GM19239 (cell line): ENCODE measurements around the gene SEMA3G.

Source experiments
- DNase-seq: peaks from one replicate; pipeline ENCODE4 v3.0.0; 2011; ENCODE audit warnings: low spot score; ENCODE audit not compliant: insufficient read length
- FAIRE-seq: peaks from 2 replicates; lab custom pipeline; 2011; peaks lifted over from hg19 to GRCh38; lab: Jason Lieb, UNC

The SEMA3G gene

DNA sequence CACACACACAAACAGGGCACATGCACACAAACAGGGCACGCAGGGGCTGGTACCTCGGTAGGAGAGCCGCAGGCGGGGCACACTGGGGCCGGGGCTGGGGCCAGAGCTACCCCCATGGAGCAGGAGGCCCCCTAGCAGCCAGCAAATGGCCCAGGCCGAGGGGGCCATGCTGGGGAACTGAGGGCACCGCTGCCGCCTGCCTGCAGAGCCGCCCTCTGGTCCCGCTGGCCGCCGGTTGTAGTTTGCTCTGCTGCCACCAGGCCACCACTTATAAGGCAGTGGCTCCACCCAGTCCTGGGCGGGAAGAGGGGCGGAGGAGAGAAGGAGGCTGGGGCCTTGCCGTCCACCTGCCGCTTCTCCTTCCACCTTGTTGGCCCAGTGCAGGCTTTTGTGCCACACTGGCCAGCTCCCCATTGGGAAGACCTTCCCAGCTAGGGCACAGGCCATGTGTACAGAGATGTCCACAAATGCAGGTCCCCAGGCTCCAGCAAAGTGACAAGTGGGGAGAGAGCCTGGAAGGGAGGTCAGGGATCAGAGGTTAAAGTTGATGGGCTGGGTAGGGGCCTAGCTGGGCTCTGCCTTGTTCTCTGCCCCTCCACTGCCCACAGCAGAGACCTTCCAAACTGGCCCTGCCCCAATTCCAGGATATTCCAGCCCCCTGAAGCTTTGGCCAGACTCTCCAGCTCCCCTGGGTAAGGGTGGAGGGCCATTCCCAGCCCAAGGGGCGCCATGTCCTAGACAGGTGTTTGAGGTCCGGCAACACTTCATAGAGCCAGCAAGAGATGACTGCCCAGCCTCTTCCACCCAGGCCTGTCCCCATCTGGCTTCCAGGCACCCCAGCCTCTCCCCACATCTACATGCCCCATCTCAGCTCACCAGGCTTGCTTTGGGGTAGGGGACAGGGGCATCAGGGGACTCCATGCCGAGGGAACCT is at the start of gene SEMA3G:
TSS of gene SEMA3G (minus strand) at position 244 of the 934 bp plus-strand sequence. CDS start at position 168, 76 bp downstream.
- peak; percentile 87 for FAIRE-seq
- peak; percentile 83 for DNase-seq

- no peak for DNase-seq
- no peak for FAIRE-seq
Measured at GRCh38 chr3:52494445-52494844, 49.5 kb upstream of the SEMA3G start.

DNA sequence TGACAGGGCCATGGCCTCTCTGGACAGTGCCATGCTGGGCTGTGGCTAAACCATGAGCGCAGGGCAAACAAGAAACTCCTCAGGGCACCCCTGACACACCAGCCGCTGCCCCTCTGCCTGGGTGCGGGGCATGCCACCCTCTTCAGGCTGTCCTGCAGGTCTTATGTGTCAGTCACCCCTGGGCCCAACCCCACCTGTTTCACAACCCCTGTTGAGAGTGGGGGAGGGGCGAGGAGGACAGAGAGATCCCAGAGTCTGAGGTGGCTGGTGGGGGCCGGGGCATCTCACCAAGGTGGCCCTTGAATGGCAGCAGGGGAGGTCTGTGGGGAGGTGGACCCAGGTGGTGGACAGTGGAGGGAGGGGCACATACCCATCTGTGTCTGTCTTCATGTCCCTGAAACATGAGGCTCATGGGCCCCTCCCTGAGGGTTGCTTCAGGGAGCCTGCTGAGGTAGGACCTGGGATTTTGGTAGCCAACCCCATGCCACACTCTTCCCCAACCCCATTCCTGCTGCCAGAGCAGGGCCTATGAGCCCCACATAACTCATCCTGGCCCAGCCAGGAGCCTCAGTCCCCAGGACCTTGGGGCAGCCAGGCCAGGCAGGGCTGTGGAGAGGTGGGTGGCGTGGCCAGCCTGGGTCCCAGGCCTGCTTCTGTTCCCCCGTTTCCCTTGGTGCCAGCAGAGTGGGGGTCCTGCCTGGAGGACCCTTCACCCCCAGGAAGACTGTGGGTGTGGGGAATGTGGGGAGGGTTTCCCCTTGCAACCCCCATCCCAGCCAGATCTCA is 48.5 kb upstream of the SEMA3G start:
- DNase-seq = no peak
- no peak for FAIRE-seq

DNA sequence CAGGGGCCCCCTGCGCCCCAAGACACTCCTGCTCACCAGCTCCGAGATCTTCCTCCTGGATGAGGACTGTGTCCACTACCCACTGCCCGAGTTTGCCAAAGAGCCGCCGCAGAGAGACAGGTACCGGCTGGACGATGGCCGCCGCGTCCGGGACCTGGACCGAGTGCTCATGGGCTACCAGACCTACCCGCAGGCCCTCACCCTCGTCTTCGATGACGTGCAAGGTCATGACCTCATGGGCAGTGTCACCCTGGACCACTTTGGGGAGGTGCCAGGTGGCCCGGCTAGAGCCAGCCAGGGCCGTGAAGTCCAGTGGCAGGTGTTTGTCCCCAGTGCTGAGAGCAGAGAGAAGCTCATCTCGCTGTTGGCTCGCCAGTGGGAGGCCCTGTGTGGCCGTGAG is 47.2 kb upstream of the SEMA3G start:
- no peak for DNase-seq
- FAIRE-seq = no peak

GRCh38 chr3:52490939-52491526 is 46.1 kb upstream of the SEMA3G start:
- FAIRE-seq (no peak), DNase-seq (no peak)

DNA sequence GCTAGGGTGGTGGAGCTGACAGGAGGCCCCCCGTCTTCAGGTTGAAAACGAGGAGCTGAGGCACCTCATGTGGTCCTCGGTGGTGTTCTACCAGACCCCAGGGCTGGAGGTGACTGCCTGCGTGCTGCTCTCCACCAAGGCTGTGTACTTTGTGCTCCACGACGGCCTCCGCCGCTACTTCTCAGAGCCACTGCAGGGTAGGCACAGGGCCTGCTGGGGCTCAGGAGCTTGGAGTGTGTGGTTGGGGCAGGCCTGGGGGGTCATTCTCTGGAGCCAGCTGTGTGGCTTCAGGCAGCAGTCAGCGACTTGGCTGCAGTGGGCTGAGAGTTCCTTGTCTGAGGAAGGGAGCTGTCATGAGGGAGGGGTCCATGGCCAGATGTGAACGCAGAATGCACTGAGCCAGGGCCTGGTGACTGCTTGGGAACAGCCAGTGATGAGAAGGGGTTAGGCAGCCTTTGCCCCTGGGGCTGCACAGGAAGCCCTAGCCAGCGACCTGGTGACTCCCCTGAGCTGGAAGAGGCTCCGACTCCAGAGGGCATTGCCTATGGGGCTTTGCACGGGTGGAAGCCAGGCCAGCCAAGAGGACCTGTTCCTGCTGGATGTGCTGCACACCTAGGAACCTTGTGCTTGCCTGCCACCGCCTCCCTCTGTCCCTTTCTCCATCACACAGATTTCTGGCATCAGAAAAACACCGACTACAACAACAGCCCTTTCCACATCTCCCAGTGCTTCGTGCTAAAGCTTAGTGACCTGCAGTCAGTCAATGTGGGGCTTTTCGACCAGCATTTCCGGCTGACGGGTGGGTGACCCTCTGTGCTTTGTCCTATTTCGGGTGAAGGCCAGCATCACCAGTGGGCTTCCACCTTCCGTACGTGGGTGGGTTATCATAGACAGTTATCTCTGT is 45.4 kb upstream of the SEMA3G start:
- FAIRE-seq (no peak), DNase-seq (no peak)

GRCh38 chr3:52489453-52489852 is 44.5 kb upstream of the SEMA3G start:
- DNase-seq = no peak
- FAIRE-seq = no peak

DNA sequence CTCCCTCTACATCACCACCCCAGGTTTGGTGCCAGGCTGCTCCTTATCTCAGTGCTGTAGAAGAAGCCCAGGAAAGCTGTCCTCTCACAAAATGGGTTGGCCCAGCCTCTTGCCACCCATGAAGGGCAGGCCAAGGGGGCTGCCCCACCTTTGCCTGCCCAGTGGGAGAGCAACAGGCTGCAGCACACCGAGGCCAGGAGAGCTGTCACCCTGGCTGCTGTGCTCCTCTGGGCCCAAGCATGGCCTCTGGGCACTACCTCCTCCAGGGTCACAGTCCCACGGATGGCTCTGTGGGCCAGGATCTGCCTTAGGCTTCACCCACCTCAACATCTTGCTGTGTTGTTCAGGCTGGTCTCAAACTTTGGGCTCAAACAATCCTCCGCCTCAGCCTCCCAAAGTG is 43.8 kb upstream of the SEMA3G start:
- DNase-seq = no peak
- no peak for FAIRE-seq

- FAIRE-seq (no peak), DNase-seq (no peak)
Measured at GRCh38 chr3:52487788-52488691, 43.1 kb upstream of the SEMA3G start.

- FAIRE-seq (no peak), DNase-seq (no peak)
Measured at GRCh38 chr3:52487050-52487787, 42.3 kb upstream of the SEMA3G start.

DNA sequence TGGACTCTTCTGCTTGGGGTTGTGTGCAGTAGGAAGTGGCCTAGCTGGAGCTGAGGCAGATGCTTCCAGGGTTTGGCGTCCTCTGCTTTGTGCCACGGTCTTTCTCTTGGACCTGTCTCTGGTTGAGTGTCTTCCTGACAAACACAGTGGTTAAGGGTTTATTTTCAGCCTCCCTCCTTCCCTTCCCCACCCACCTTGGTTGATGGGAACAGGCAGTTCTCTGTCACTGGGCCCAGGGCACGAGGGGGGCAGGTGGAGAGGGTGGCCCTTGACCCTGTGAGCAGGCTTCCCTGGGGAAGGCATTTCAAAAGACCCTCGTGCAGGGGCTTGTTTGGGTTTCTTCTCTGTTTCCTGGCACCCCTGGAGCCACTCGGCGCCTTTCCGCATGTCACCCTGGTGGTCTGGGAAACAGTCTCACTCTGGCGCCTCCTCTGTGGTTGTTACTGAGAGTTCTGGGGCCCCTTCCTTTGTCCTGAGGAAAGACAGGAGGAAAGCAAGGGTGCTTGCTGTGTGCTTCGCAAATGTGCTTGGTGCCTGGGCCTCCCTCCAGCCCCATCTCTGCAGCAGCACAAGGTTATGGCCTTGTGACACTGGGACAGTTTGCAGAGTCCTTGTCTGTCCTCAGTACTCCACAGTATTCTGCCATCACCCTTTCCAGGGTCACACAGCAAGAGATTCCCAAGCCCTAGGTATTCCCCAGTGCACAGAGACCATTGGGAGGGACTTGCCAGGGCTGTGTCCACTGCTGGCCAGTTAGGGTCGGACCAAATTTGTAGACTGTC is 40.0 kb upstream of the SEMA3G start:
- no peak for FAIRE-seq

DNA sequence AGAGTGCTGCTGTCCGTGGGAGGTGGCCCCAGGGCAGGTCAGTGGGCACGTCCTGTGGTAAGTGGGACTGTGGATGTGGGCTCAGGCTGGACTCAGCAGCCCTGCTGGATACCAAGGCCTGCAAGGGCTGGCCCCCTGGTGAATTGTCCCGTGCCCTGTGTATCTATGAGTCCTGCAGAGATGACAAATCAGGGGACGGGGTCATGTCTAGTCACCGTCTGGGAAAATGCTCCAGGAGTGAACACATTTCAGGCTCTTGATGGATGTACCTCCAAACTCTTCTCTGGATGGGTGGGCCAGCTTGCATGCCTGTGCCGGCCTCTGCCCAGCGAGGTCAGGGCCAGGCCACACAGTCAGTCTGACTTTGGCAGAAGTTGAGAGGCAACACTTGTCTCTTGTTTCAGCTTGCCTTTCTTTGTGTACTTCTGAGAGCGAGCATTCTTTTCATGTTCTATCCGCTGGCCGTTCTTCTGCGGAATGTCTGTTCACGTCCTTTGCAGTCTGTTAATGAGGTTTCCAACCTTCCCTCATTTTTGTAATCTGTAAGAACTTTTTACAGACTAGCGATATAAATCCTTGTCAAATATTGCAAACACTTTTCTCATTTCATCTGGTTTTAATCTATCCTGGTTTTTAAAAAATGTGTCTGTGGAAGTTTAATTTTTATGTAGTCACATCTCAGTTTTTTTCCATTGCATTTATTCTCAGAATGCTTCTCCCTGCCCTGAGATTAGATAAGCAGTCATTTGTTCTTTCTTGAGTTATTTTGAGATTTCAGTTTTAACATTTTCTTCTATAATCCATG is 38.9 kb upstream of the SEMA3G start:
- FAIRE-seq (no peak), DNase-seq (no peak)

More for the DNA sequence above, 40.0 kb upstream of the SEMA3G start:
- DNase-seq = no peak

DNA sequence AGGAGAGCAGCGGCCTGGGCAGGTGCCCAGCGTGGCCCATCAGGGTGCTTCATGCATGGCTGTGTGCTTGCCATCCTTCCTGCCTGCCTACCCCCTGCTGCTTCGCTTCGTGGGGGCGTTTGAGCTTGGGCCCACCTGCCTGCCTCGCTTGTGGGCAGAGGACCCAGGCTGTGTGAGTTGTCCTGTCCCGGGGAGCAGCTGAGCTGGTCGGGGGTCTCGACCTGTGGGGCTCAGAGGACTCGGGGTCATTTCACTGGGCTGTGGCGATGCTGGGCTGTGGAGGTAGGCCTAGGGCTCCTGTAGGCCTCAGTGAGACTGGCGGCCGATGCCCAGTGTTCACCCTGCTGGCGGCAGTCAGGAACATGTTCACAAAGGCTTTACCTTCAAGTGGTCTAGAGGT is 38.2 kb upstream of the SEMA3G start:
- no peak for FAIRE-seq

GRCh38 chr3:52481819-52482521 is 37.1 kb upstream of the SEMA3G start:
- no peak for FAIRE-seq
- no peak for DNase-seq

More for the DNA sequence above, 38.2 kb upstream of the SEMA3G start:
- no peak for DNase-seq

GRCh38 chr3:52480768-52481715 is 36.1 kb upstream of the SEMA3G start:
- DNase-seq (no peak), FAIRE-seq (no peak)
